T-helper 2 cell treated with Interferon-gamma antibody and Interleukin-4, amounts not matched to agents 5 μg/mL and 100 μg/mL, for 36 hours (primary cell): ENCODE measurements around the gene KIF26A.
"Not testable (repeated sequence)": the region's sequence is repeated elsewhere in the genome, so short reads cannot be mapped to it uniquely, and the experiment has no call there.

Experiments used
- DNase-seq: peaks from one replicate; pipeline ENCODE4 v3.0.0; 2021; ENCODE audit warnings: low spot score
- H3K27ac Mint-ChIP-seq: one replicate; pipeline ENCODE4 v1.8.0; 2021; ENCODE audit warnings: mild to moderate bottlenecking, mixed read lengths
- H3K27me3 Mint-ChIP-seq: one replicate; pipeline ENCODE4 v1.8.0; 2021; ENCODE audit warnings: low read depth, mixed read lengths
- H3K36me3 Mint-ChIP-seq: one replicate; pipeline ENCODE4 v1.8.0; 2021; ENCODE audit warnings: low read depth, mixed read lengths
- H3K4me1 Mint-ChIP-seq: one replicate; pipeline ENCODE4 v1.8.0; 2021; ENCODE audit warnings: low read depth, mixed read lengths
- H3K4me3 Mint-ChIP-seq: one replicate; pipeline ENCODE4 v1.8.0; 2022; ENCODE audit warnings: mild to moderate bottlenecking, moderate library complexity, mixed read lengths
- H3K9me3 Mint-ChIP-seq: one replicate; pipeline ENCODE4 v1.8.0; 2021; ENCODE audit warnings: mixed read lengths

Gene KIF26A

DNA sequence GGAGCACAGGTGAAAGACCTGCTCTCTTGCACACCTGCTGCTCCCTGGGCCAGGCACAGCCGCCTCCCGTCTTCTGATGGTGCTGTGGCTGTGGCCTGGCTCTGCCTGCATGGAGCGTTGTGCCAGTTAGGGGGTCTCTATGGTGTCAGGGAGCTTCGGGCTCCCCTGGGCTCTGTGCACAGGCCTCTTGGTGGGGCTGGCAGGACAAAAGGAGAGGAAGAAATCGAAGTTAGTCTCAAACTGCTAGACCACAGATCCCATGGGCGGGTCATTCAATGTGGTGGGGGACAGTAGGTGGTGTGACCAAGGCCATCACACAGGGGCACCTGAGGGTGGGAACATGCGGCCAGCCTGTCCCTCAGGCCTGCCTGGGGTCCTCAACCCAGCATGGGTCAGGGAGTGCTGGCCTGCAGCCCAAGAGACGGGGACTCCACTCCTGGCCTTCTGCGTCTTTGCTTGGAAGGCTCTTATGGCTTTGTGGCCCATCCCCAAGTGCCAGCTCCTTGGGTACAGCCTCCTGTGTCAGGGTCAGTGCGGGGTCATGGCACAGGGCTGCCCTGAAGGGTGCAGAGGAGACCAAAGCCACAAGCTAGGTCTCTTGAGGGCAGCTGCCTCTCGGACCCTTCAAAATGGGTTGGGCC, 84.1 kb downstream of the KIF26A start:
- Mint-ChIP-seq H3K27ac (no peak overlapping the region), H3K36me3 (no peaks in the 10 kb centered on the region), H3K9me3 (no peaks in the 10 kb centered on the region), H3K4me1 (no peaks in the 10 kb centered on the region), H3K4me3 (no peak overlapping the region), H3K27me3 (peaks cover 2% of the 10 kb centered on the region)
- DNase-seq, result no peak

DNA sequence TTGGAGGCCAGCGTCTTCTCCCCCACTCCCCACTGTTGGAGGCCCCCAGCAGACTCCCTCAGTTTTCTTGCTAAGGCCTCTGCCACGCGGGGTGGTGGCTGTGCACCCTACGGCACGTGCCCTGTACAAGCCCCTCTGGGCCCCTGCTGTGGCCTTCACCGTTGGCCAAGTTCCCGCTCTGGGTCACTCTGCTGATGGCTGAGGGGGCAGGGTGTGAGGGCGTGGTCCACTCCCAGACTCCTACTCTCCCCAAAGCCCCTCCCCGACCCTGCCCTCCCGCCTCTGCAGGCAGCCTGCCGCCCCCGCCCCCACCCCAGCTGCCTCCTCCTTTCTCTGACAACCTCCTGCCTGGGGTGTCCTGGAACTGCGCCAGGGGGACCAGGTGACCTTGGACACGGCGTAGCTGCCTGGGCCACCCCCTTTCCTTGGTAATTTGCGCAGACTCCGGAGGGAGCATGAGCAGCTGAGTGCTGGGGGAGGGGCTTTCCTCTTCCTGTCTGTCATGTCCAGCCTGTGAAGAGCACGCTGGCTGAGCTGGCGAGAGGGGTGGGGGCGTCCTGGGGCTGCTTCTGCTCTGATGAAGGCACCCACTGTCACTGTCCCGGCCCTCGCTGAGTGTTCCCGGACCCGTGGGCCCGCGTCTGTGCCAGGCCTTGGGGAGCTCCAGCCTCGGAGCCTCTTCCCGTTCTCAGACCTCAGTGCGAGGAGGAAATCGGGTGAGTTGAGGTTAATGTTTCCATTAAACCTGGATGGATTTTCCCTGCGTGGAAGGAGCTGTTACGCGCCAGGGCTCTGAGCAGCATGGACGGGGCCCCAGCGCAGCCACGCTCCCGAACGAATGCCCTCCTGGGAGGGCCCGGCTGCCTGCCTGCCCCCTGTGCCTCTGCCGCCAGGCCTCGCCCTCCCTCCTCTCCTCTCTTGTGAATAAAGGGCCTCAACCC, 85.0 kb downstream of the KIF26A start:
- Mint-ChIP-seq H3K4me3 (no peak overlapping the region), H3K36me3 (peaks cover 3% of the 10 kb centered on the region), H3K9me3 (peaks cover 7% of the 10 kb centered on the region), H3K27me3 (peaks cover 2% of the 10 kb centered on the region), H3K27ac (no peak overlapping the region), H3K4me1 (peaks cover 6% of the 10 kb centered on the region)
- DNase-seq, result no peak

DNA sequence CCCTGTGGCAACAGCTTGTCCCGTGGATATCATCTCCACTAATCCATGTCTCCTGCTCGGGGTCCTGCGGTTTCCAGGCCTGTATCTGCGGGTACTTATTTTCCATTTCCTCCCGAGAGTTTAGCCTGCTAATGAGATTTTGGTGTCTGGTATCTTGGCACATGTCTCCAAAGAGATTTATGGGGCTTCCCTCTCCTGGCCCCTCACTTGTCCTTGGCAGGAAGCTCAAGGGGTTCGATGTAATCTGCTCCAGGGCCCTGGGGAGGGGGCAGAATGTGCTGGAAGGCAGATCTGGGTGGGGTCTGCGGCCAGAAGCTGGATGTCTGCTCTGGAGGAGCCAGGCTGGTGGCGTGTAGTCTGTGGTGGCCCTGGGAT, 85.7 kb downstream of the KIF26A start:
- Mint-ChIP-seq H3K4me3 (no peak overlapping the region), H3K27ac (no peak overlapping the region), H3K36me3 (peaks cover 3% of the 10 kb centered on the region), H3K9me3 (peaks cover 7% of the 10 kb centered on the region), H3K27me3 (peaks cover 2% of the 10 kb centered on the region), H3K4me1 (peaks cover 6% of the 10 kb centered on the region)
- DNase-seq, result no peak

DNA sequence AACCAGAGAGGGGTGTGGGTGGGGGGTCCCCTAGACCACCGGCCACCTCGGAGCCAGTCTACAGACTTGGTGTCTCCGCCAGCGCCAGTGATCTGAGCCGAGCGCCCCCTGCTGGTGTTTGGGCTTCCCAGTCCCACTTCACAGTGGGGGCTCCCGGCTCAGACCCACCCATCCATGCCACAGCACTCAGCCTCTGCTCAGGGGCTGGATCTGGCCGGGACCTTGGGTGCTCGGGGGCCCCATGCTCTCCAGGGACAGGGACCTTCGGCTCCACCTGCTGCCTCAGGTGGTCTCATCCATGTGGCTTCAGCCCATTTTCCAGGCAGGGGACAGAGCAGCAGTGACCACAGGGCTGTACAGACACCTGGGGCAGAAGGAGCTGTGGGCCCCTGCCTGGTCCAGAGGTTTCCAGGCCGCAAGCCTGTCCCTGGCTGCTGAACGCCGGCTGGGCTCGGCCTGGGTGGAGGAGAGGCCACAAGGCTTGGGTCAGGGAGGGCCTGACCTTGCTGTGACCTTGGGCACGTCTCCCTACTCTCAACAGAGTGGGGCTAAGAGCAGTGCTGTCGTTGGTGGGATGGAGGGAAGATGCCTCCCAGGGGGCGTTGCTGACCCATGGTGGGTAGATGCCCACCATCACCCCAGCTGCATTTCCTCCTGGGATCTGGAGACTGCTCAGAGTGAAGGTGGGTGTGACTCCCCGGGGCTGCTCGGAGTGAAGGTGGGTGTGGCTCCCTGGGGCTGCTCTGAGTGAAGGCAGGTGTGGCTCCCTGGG, 86.3 kb downstream of the KIF26A start:
- Mint-ChIP-seq H3K36me3 (peaks cover 3% of the 10 kb centered on the region), H3K27me3 (peaks cover 2% of the 10 kb centered on the region), H3K4me3 (no peak overlapping the region), H3K4me1 (peaks cover 6% of the 10 kb centered on the region), H3K27ac (no peak overlapping the region), H3K9me3 (peaks cover 7% of the 10 kb centered on the region)
- DNase-seq, result no peak

DNA sequence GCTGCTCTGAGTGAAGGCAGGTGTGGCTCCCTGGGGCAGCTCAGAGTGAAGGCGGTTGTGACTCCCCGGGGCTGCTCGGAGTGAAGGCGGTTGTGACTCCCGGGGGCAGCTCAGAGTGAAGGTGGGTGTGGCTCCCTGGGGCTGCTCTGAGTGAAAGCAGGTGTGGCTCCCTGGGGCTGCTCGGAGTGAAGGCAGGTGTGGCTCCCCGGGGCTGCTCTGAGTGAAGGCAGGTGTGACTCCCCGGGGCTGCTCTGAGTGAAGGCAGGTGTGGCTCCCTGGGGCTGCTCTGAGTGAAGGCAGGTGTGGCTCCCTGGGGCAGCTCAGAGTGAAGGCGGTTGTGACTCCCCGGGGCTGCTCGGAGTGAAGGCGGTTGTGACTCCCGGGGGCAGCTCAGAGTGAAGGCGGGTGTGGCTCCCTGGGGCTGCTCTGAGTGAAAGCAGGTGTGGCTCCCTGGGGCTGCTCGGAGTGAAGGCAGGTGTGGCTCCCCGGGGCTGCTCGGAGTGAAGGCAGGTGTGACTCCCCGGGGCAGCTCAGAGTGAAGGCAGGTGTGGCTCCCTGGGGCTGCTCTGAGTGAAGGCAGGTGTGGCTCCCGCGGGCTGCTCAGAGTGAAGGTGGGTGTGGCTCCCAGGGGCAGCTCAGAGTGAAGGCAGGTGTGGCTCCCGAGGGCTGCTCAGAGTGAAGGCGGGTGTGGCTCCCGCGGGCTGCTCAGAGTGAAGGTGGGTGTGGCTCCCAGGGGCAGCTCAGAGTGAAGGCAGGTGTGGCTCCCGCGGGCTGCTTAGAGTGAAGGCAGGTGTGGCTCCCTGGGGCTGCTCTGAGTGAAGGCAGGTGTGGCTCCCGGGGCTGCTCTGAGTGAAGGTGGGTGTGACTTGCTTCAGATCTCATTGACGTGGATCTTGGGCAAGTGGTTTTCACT, 87.1 kb downstream of the KIF26A start:
- H3K27me3 Mint-ChIP-seq, H3K27ac Mint-ChIP-seq, H3K4me1 Mint-ChIP-seq, DNase-seq, H3K4me3 Mint-ChIP-seq, H3K36me3 Mint-ChIP-seq, H3K9me3 Mint-ChIP-seq: not testable (repeated sequence)

DNA sequence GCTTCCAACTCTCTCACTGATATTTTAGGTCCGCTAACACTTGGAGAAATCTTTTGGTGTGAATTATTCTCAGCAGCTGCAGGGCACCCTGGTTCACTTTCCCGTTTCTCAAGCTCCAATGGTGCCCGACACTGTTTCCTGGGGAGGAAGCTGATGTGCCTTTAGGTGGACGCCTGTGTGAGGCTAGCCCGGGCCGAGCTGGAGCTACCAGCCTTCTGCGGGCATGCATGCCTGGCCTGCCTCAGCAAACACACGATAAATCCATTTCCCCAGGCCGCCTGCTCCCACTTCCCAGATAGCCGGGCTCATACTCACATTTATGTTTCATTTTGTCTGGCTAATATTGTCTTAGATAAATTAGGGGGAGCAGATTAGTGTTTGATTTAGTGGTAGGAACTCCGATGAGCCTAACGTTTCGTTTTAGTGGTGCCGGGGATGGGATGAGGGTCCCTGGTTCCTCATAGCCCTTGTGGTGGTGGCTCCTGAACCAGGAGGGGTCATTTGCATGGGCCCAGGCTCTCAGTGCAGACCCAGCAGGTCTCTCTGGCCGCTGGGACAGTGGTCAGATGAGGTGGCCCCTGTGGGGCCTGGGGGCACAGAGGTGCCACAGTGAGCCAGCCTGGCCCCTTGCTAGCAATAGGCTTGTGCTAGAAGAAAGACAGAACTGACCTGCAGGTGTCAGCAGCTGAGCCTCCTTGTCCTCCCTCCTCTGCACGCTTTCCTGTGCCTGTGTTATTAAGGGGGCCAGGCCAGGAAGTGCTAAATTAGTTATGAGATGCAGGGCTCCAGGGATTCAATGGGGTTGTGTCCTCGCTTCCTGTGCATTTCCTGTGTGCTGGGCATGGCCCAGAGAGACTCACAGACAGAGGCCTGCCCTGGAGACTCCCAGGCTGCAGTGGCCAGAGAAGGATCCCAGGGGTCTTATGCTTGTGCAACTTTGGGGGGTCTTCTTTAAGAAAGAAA, 88.3 kb downstream of the KIF26A start:
- DNase-seq, result no peak
- Mint-ChIP-seq H3K4me3 (no peak overlapping the region), H3K27me3 (peaks cover 2% of the 10 kb centered on the region), H3K36me3 (peaks cover 3% of the 10 kb centered on the region), H3K4me1 (peaks cover 6% of the 10 kb centered on the region), H3K9me3 (peaks cover 7% of the 10 kb centered on the region), H3K27ac (no peak overlapping the region)

DNA sequence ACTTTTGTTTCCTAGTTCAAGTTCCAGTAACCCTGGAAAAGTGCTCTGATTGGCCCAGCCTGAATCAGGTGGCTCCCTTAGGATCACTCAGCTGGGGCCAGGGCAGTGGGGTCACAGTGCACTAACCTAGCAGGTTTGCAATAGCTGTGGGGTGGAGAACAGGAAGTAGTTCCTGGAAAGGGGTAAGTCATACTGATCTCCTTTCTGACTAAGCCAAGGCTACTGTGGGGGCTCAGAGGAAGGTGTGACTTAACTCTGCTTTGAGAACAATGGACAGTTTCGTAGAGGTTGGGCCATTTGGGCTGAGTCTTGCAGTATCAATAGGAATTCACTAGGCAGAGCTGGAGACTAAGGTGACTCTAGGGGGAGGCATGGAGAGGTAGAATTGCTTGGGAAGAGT, 89.4 kb downstream of the KIF26A start:
- Mint-ChIP-seq H3K36me3 (peaks cover 3% of the 10 kb centered on the region), H3K4me3 (peak overlapping the region; percentile 50), H3K9me3 (peaks cover 7% of the 10 kb centered on the region), H3K27me3 (peaks cover 2% of the 10 kb centered on the region), H3K4me1 (peaks cover 6% of the 10 kb centered on the region), H3K27ac (peak overlapping the region; percentile 76)
- DNase-seq, result no peak

DNA sequence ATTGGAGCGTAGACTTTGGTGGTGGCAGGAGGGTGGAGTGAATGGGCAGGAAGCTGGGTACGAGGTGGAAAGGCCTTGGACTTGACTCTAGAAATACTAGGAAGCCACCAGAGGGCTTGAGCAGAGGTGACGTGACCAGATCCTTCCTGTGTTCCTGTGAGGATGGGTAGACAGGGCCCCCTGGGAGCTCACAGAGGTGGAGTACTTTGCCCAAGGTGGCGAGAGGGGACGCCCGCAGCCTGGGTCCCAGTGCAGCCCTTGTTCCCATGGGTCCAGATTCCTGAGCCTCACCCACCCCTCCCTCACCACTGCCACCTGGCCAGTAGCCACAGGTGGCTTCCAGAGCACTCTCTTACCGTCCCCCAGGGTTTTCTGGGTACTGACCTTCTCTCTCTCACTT, 89.8 kb downstream of the KIF26A start:
- Mint-ChIP-seq H3K27me3 (peaks cover 2% of the 10 kb centered on the region), H3K4me1 (peaks cover 6% of the 10 kb centered on the region), H3K9me3 (peaks cover 8% of the 10 kb centered on the region), H3K36me3 (peaks cover 3% of the 10 kb centered on the region), H3K27ac (peak overlapping the region; percentile 76), H3K4me3 (peak overlapping the region; percentile 50)
- DNase-seq, result no peak

DNA sequence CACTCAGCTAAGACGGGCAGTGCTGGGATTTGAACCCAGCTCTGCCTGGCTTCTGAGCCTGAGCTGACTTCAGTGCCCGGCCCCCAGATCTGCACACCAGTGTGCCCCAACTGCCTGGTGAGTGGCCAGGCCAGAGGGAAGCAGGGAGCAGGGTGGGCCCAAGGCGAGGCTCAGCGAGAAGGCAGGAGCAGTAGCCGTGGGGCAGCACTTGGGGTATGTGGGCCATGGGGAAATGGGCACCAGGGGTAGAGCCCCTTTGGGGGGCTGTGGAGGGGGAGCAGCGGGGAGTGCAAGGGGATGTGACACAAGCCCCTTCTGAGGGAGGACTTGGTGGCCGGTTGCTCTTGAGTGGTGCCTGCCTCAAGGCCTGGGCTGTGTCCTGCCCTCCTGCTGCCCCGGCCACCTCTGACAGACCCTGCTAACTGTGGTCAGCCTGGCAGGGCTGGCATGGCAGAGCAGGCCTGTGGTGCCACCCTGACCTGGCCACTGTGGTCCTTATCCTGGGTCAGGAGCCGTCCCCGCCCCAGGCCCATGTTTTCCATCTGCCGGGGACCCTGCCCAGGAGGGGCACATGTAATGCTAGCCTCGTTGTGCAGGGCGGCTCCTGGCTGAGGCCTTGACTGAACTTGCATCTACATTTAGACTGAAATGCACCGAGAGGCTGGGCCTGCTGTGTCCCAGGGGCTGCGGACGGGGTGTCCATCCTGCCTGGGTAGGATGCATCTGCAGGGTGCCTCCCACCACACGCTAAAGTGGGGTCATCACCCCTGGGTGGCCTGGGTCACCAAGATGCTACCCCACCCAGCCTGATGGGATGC, 90.5 kb downstream of the KIF26A start:
- DNase-seq, result no peak
- peaks cover 6% of the 10 kb centered on the region for H3K4me1 Mint-ChIP-seq
- H3K27me3 Mint-ChIP-seq, result peaks cover under 1% of the 10 kb centered on the region
- no peak overlapping the region for H3K4me3 Mint-ChIP-seq
- peaks cover 15% of the 10 kb centered on the region for H3K9me3 Mint-ChIP-seq
- peaks cover 3% of the 10 kb centered on the region for H3K36me3 Mint-ChIP-seq
- no peak overlapping the region for H3K27ac Mint-ChIP-seq

DNA sequence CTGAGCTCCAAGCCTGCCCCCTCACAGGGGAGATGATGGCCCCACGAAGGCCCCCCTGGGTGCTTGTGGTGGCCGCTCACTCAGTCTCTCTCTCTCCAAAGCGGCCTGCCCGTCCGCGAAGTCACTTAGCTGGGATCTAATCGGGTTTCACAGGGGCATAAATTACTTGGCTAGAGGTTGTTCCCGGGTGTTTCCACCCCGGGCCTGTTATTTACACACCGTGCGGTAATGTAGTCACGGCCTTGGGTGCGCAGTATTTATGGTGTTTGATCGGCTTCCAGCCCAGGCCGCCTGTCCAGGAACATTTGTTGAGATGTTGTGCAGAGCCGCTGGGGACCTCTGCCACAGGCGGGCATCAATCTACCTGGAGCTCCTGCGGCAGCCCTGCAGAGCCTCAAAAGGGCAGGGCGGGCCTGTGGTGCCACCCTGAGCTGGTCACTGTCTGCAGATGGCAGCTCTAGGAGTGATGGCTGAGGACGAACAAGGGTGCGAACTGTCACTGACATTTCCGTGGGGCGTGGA, 91.2 kb downstream of the KIF26A start:
- H3K27me3 Mint-ChIP-seq, result no peaks in the 10 kb centered on the region
- H3K36me3 Mint-ChIP-seq, result peaks cover 3% of the 10 kb centered on the region
- peaks cover 6% of the 10 kb centered on the region for H3K4me1 Mint-ChIP-seq
- peaks cover 15% of the 10 kb centered on the region for H3K9me3 Mint-ChIP-seq
- no peak overlapping the region for H3K27ac Mint-ChIP-seq
- no peak for DNase-seq
- H3K4me3 Mint-ChIP-seq, result no peak overlapping the region

DNA sequence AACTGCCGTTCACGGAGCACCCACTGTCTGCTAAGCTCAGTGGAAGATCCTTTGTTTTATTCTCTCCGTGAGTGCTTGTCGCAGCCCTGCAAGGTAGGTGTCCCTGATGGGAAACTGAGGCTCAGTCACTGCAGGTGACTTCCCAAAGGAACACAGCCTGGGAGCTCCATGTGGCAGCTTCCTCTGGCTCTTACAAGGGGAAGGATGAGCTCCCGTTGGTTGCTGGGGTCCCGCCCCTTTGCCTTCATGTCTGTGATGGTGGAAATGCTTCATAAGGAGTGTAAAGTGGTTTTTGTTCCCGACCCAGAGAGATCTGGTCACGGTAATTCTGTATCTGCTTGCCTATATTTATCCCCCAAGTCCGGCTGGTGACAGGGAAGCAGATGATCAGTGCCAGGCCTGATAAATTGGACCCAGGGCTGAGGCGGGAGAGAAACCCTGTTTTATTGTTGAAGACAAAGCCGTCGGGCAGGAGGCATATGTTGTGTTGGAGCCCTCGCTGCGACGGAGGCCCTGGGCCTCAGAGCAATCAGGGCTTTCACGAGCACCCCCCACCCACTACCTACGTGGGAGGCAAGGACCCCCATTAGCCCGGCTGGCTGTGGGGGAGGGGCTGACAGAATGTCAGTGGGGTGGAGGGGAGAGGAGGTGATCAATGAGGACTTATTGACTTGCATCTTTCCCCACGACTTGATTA, 91.9 kb downstream of the KIF26A start:
- Mint-ChIP-seq H3K36me3 (peaks cover 3% of the 10 kb centered on the region), H3K4me1 (peaks cover 6% of the 10 kb centered on the region), H3K9me3 (peaks cover 16% of the 10 kb centered on the region), H3K27ac (no peak overlapping the region), H3K4me3 (no peak overlapping the region), H3K27me3 (no peaks in the 10 kb centered on the region)
- DNase-seq, result no peak
